Right cardiac atrium (tissue), 5 donors: ENCODE data around the gene ATRAID. TPM values are rescaled to one million over a fixed set of nuclear protein-coding genes. Genes with fewer than 3 reads are reported as not detected.

Experiments used
- ATAC-seq, 2 donors: fragments of 200-7000 bp; cut with Tn5 transposase; one replicate each; pipeline versions ENCODE4 v1.8.0 to v1.9.1; 2020; ENCODE audit warnings: moderate library complexity in 2 of 2, mild to moderate bottlenecking in 1 of 2
- DNase-seq, 3 donors: peaks; one replicate each; pipeline ENCODE4 v3.0.0-alpha.2; 2020
- H3K27ac ChIP-seq: one replicate; pipeline ENCODE4 v1.5.1; 2013; ENCODE audit warnings: mild to moderate bottlenecking, low read length, control low read depth, moderate library complexity
- H3K27me3 ChIP-seq: one replicate; pipeline ENCODE4 v1.6.1; 2013; ENCODE audit not compliant: control insufficient read depth, insufficient read depth
- H3K4me1 ChIP-seq: one replicate; pipeline ENCODE4 v1.6.1; 2013; ENCODE audit warnings: low read length; ENCODE audit not compliant: control insufficient read depth, insufficient read depth
- H3K4me3 ChIP-seq: one replicate; pipeline ENCODE4 v1.5.1; 2013; ENCODE audit warnings: low read length, control low read depth
- H3K9me3 ChIP-seq: one replicate; pipeline ENCODE4 v1.6.1; 2013; ENCODE audit warnings: low read length; ENCODE audit not compliant: control insufficient read depth
- WGBS: extraction: QIAGEN DNeasy Blood & Tissue Kit; methylation state at CpG from one replicate; pipeline ENCODE4 v1.1.7; 2013; 5-methylcytosine and 5-hydroxymethylcytosine counted together
- intact Hi-C, 4 donors: fragments of 100-400 bp; cut with DNase I; formaldehyde crosslinking; loops; one replicate each; pipeline versions ENCODE4 v1.11.0 to v1.14.0; 2022 to 2023
- polyA plus RNA-seq: library from polyadenylated mRNA; stranded (reverse); fragments of 200-250 nt; gene quantifications from one replicate; pipeline ENCODE4 v1.2.3, GENCODE V29; 2013
- total RNA-seq, 4 donors: library from RNA; stranded (reverse); fragmentation: NEBNext Ultra II Directional; extraction: Animal tissue kit (Norgen Biotek cat#: 25700); gene quantifications; one replicate each; pipeline ENCODE4 v1.2.1, GENCODE V29; 2021
- donor health status: healthy with polysubstance abuse.
- donor health status: DM: no; HTN: yes; CAD: no.
- donor health status: DM: no; HTN: no; CAD: no.
- donor health status: DM: no; HTN: yes; CAD: no; lungs with severe emphysema.
- donor health status: DM: yes; HTN: yes; CAD: no.

Gene ATRAID
- total and polyA plus RNA-seq, 5 donors = 124 to 256 (median 148) TPM

GRCh38 chr2:27208486-27209050 is 3.3 kb upstream of the ATRAID start:
- Histone ChIP-seq H3K4me1 (no peaks in the 10 kb centered on the region), H3K4me3 (no peak overlapping the region), H3K27me3 (no peaks in the 10 kb centered on the region), H3K9me3 (no peaks in the 10 kb centered on the region), H3K27ac (no peak overlapping the region)
- ATAC-seq (no peak), DNase-seq (no peak)
- WGBS = 86% methylated on average over 4 of the region's 4 CpGs
- intact Hi-C loops = no loop called here

DNA sequence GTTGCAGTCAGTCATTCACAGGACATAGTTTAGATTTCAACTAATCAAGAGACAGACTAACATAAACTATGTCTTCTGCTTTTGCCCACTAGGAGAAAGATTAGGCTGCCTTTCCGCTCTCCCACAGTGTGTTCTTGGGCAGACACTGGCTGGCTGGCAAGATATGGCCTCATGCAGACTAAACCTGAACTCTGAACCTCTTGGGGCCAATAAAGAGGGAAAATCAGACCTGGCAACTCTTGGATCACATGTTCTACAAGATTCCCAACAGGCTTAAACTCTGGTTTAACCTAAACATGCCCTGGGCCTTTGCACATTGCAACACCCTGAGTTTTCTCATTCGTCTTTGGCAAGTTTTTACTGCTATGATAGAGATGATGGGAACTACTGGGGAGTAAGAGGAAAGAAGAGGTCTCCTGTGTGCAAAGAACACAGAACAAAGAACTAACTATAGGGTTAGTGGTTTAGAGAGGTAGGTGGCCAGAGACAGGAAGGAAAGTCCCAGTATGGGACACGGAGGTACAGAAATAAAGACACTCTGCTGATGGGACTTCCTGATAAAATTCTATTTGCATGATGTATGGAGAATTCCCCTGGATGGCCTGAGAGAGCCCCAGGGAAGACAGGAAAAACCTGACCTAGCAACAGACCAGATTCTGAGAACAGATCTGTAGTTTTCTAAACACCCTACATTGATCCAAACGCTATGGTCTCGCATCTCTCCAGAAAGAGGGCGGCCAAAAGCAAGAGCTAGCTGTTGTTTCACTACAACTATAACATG is 2.0 kb upstream of the ATRAID start:
- Histone ChIP-seq H3K27me3 (no peaks in the 10 kb centered on the region), H3K27ac (no peak overlapping the region), H3K4me1 (no peaks in the 10 kb centered on the region), H3K9me3 (no peaks in the 10 kb centered on the region), H3K4me3 (no peak overlapping the region)
- 86% methylated on average over 6 of the region's 6 CpGs for WGBS
- ATAC-seq (no peak), DNase-seq (no peak)
- intact Hi-C loops = no loop called here

DNA sequence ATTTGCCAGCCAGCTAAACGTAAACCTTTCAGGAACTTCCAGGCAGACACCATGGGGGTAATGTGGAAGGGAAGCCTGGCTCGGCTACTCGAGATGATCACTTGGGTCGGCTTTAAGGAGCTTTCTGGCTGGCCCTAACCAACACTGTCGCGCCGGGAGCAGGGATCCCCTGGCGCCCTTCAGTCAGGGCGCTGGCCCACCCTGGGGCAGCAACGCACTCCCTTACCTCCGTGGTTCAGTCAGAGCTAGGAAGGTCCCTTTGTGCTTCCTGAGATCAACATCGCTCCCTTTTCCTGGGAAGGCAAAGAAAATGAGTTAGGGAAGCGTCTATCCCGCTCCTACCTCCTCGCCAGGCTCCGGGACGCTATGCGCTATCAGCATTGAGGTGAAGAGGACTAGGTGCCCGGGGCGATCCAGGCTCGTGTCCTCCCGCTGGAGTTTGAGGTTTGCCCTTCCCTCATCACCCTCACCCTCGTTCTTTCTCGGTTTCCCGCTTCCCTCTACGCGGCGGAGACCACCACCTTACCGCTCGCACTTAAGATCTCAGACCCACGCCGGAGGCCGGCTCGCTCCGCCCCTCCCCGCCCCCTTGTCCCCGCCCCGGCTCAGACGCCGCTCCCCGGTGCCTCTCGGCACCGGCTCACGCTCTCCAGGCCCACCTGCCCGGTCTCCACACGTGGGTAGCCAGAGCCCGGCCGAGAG is 449 bp upstream of the ATRAID start:
- Histone ChIP-seq H3K4me1 (peaks cover under 1% of the 10 kb centered on the region), H3K27me3 (no peaks in the 10 kb centered on the region), H3K27ac (no peak overlapping the region), H3K9me3 (no peaks in the 10 kb centered on the region), H3K4me3 (peak overlapping the region; percentile 91)
- intact Hi-C loops = no loop called here
- WGBS = 4% methylated on average over 48 of the region's 48 CpGs
- ATAC-seq (peak in 1 of 2 donors; percentile 2), DNase-seq (no peak)

GRCh38 chr2:27212626-27213471 is 1.0 kb downstream of the ATRAID start:
- intact Hi-C loops = no loop called here
- DNase-seq = no peak
- Histone ChIP-seq H3K9me3 (no peaks in the 10 kb centered on the region), H3K27me3 (no peaks in the 10 kb centered on the region), H3K4me1 (peaks cover 2% of the 10 kb centered on the region), H3K27ac (peak overlapping the region; percentile 96), H3K4me3 (peak overlapping the region; percentile 91)
- WGBS = 7% methylated on average over 34 of the region's 34 CpGs
- peak; percentile 3 to 9 for ATAC-seq

DNA sequence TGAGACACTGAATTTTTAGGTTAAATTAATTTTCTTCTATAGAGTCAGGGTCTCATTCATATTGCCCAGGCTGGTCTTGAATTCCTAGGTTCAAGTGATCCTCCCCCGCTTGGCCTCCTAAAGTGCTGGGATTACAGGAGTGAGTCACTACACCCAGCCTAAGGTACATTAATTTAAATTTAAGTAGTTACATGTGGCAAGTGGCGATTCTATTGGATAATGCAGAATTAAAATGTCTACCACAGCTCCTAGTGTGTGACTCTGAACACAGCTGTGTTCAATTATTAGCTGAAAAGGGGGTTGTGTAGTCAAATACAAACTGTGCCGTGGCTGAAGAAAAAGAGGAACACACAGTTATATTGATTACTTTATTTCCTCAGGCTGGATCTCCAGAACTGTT is 3.1 kb downstream of the ATRAID start:
- Histone ChIP-seq H3K27ac (no peak overlapping the region), H3K4me1 (peaks cover 2% of the 10 kb centered on the region), H3K27me3 (no peaks in the 10 kb centered on the region), H3K9me3 (no peaks in the 10 kb centered on the region), H3K4me3 (no peak overlapping the region)
- DNase-seq = no peak
- intact Hi-C loops = no loop called here
- WGBS = 96% methylated on average over 3 of the region's 3 CpGs
- no peak for ATAC-seq

DNA sequence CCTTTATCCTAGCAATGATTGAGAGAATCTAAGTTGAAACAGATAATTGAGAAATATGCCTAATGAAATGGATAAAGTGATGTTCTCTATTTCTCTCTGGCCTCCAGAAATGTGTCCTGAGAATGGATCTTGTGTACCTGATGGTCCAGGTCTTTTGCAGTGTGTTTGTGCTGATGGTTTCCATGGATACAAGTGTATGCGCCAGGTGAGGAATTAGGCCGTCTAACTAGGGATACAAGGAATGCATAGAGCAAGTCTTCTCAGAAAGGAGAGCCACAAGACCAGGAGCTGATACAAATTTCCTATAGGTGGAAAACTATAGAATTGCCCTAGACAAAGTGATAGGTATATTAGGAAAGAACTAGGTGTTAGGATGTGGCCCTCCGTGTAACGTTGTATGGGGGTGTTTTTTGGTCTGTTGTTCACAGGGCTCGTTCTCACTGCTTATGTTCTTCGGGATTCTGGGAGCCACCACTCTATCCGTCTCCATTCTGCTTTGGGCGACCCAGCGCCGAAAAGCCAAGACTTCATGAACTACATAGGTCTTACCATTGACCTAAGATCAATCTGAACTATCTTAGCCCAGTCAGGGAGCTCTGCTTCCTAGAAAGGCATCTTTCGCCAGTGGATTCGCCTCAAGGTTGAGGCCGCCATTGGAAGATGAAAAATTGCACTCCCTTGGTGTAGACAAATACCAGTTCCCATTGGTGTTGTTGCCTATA is 4.7 kb downstream of the ATRAID start:
- H3K4me3 ChIP-seq = peak overlapping the region; percentile 63
- ATAC-seq = no peak
- H3K27ac ChIP-seq = no peak overlapping the region
- peaks cover 2% of the 10 kb centered on the region for H3K4me1 ChIP-seq
- WGBS = 86% methylated on average over 13 of the region's 13 CpGs
- H3K9me3 ChIP-seq = no peaks in the 10 kb centered on the region
- intact Hi-C loops = no loop called here
- H3K27me3 ChIP-seq = no peaks in the 10 kb centered on the region
- no peak for DNase-seq

DNA sequence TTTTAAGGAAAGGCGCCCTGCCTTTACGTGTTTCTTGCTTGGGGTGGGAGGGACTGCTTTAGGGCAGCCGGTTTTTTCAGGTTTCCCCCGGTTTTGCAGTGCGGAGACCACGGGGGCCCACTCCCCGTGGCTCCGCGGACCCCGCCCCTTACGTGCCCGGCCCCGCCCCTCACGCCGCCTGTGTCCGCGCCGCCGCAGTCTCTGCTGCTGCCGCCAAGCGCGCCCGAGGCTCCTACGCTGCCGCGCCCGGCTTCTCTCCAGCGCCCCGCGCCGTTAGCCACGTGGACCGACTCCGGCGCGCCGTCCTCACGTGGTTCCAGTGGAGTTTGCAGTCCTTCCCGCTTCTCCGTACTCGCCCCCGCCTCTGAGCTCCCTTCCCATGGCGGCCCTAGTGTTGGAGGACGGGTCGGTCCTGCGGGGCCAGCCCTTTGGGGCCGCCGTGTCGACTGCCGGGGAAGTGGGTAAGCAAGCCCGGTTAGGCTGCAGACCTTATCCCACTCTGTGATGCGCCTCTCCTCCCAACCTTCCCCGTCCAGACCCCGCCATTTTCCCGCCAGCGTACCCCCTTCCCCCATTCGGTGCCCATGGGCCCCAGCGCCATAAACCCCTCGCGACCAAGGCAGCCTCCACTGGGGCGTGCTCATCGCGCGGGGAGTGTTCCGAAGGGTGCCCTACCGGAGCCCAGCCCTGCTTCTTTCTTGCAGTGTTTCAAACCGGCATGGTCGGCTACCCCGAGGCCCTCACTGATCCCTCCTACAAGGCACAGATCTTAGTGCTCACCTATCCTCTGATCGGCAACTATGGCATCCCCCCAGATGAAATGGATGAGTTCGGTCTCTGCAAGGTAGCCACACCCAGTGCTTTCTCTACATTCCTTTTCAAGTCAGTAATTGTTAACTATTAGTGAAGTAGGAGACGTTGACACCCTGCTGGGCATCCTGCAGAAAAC is 5.6 kb downstream of the ATRAID start, which contains the start of gene CAD:
CAD (plus strand) TSS at position 197 of the 949 bp plus-strand sequence; CDS start at position 380, 183 bp downstream.
- Histone ChIP-seq H3K27ac (no peak within 1 kb of the TSS), H3K4me1 (peaks cover 2% of the 10 kb centered on the region), H3K9me3 (no peaks in the 10 kb centered on the region), H3K4me3 (peak within 1 kb of the TSS; percentile 63), H3K27me3 (no peaks in the 10 kb centered on the region)
- intact Hi-C loops = no loop called here
- ATAC-seq = peak; percentile 95 to 96
- DNase-seq = peak; percentile 91 to 96 (median 94)
- 2% methylated on average over 72 of the region's 72 CpGs for WGBS

- intact Hi-C loops = no loop called here
- ATAC-seq (no peak), DNase-seq (no peak)
- WGBS = 84% methylated on average over 4 of the region's 4 CpGs
- peaks cover 2% of the 10 kb centered on the region for H3K4me1 ChIP-seq
- no peak overlapping the region for H3K4me3 ChIP-seq
- H3K9me3 ChIP-seq = no peaks in the 10 kb centered on the region
- no peaks in the 10 kb centered on the region for H3K27me3 ChIP-seq
- H3K27ac ChIP-seq = no peak overlapping the region
Observed at GRCh38 chr2:27218614-27219013, 6.8 kb downstream of the ATRAID start.

DNA sequence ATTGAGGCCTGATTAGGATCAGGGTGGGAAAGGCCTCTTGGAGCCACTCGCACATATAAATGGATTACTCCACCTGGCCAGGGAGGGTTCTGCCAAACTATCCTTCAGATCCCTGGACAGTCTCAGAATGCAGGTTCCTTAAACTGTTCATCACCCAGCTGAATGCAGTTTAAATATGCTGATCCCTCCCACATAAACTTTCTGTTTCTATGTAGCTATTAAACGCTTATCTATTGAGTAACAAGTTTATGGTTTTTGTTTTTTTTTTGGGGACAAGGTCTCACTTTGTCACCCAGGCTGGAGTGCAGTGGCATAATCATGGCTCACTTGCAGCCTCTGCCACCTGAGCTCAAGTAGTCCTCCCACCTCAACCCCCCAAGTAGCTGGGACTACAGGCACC is 7.2 kb downstream of the ATRAID start:
- H3K27me3 ChIP-seq = no peaks in the 10 kb centered on the region
- DNase-seq (no peak), ATAC-seq (no peak)
- WGBS = 85% methylated on average over 2 of the region's 2 CpGs
- intact Hi-C loops = no loop called here
- H3K27ac ChIP-seq = no peak overlapping the region
- H3K9me3 ChIP-seq = no peaks in the 10 kb centered on the region
- H3K4me3 ChIP-seq = no peak overlapping the region
- H3K4me1 ChIP-seq = peaks cover 2% of the 10 kb centered on the region
